Stimulated activated naive B cell treated with anti-CD40 and anti-IgM and Interleukin-4, amounts not matched to agents 10 μg/mL and 1 μg/mL and 100 μg/mL, for 72 hours (primary cell): ENCODE measurements around the gene SLC24A3.
"Not testable (repeated sequence)": the region's sequence is repeated elsewhere in the genome, so short reads cannot be mapped to it uniquely, and the experiment has no call there.

ENCODE experiments used
- ATAC-seq, 2 donors: fragments of 150-1000 bp; cut with Tn5 transposase; replicated peaks; 2 replicates each; pipeline ENCODE4 v1.10.0; 2021; ENCODE audit warnings: moderate library complexity in 1 of 2
- DNase-seq: peaks from one replicate; pipeline ENCODE4 v3.0.0; 2021
- H3K27ac Mint-ChIP-seq: one replicate; pipeline ENCODE4 v1.8.0; 2022; ENCODE audit warnings: mild to moderate bottlenecking, mixed read lengths
- H3K27me3 Mint-ChIP-seq, 2 donors: one replicate each; pipeline ENCODE4 v1.8.0; 2022; ENCODE audit warnings: mixed read lengths in 2 of 2
- H3K36me3 Mint-ChIP-seq, 2 donors: one replicate each; pipeline ENCODE4 v1.8.0; 2022; ENCODE audit warnings: mixed read lengths in 2 of 2, mild to moderate bottlenecking in 1 of 2
- H3K4me1 Mint-ChIP-seq, 2 donors: one replicate each; pipeline ENCODE4 v1.8.0; 2022; ENCODE audit warnings: mixed read lengths in 2 of 2, mild to moderate bottlenecking in 1 of 2
- H3K4me3 Mint-ChIP-seq, 2 donors: one replicate each; pipeline ENCODE4 v1.8.0; 2022; ENCODE audit warnings: mild to moderate bottlenecking in 2 of 2, mixed read lengths in 2 of 2, moderate library complexity in 1 of 2
- H3K9me3 Mint-ChIP-seq, 2 donors: one replicate each; pipeline ENCODE4 v1.8.0; 2022; ENCODE audit warnings: mixed read lengths in 2 of 2, mild to moderate bottlenecking in 1 of 2

SLC24A3 gene

GRCh38 chr20:19661717-19662636, 449.5 kb downstream of the SLC24A3 start:
- Mint-ChIP-seq H3K27me3 (peaks cover 25 to 33% of the 10 kb centered on the region in 2 donors), H3K4me3 (no peak overlapping the region)

DNA sequence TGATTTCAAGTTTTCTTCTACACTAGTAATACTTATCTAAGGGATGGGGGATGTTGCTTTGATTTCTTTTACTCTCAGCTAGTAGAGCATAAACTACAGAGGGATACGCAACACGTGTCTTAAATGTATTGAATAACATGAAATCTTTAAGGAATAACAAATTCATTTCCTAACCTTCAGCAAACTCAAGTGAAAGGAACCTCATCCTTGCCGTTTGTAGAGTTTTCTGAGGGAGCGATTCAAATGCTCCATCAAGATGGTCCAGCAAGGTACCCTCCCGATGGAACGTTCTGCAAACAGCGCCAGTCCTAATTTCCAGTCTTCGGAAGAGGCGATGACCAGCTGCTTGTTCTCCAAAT, 450.2 kb downstream of the SLC24A3 start:
- DNase-seq (no peak), ATAC-seq (no peak)
- Mint-ChIP-seq H3K36me3 (peaks cover 0 to 4% of the 10 kb centered on the region in 2 donors), H3K27me3 (peaks cover 25 to 33% of the 10 kb centered on the region in 2 donors), H3K4me3 (no peak overlapping the region), H3K4me1 (peaks cover 32 to 33% of the 10 kb centered on the region in 2 donors), H3K9me3 (peaks cover 4% of the 10 kb centered on the region in 2 donors), H3K27ac (no peak overlapping the region)

More at GRCh38 chr20:19661717-19662636, 449.5 kb downstream of the SLC24A3 start:
- H3K9me3 Mint-ChIP-seq = peaks cover 4 to 5% of the 10 kb centered on the region in 2 donors
- peaks cover 0 to 5% of the 10 kb centered on the region in 2 donors for H3K36me3 Mint-ChIP-seq
- ATAC-seq = peak; percentile 35 to 43
- DNase-seq = peak; percentile 45
- peaks cover 33 to 34% of the 10 kb centered on the region in 2 donors for H3K4me1 Mint-ChIP-seq
- no peak overlapping the region for H3K27ac Mint-ChIP-seq

DNA sequence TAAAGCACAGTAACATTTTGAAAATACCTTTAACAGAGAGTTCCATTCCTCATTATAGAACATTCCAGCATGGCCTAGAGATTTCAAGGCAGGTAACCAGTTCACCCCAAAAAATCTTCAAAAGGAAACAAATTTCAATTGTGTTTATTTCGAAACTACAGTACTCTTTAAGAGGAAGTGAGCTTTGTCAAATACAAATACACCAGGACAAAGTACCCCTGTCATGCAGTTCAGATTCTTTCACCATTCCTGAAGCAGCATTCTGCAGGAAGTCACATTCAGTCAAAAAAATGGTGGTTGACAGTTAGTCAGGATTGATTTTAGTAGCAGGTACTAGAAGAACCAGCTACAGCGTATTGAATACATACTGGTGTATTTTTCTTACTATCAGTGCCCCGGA, 456.0 kb downstream of the SLC24A3 start:
- H3K4me1 Mint-ChIP-seq = peaks cover 11 to 20% of the 10 kb centered on the region in 2 donors
- DNase-seq (no peak), ATAC-seq (no peak)
- no peak overlapping the region for H3K4me3 Mint-ChIP-seq
- H3K9me3 Mint-ChIP-seq = peaks cover 0 to 1% of the 10 kb centered on the region in 2 donors
- H3K36me3 Mint-ChIP-seq = peaks cover 0 to 1% of the 10 kb centered on the region in 2 donors
- no peak overlapping the region for H3K27ac Mint-ChIP-seq
- peaks cover 33 to 49% of the 10 kb centered on the region in 2 donors for H3K27me3 Mint-ChIP-seq

- Mint-ChIP-seq H3K9me3 (peaks cover 0 to 1% of the 10 kb centered on the region in 2 donors), H3K4me3 (no peak overlapping the region), H3K27ac (no peak overlapping the region), H3K27me3 (peaks cover 26 to 37% of the 10 kb centered on the region in 2 donors), H3K4me1 (peaks cover 9 to 20% of the 10 kb centered on the region in 2 donors), H3K36me3 (peaks cover 0 to 1% of the 10 kb centered on the region in 2 donors)
- DNase-seq (no peak), ATAC-seq (no peak)
These were observed 458.4 kb downstream of the SLC24A3 start for GRCh38 chr20:19670829-19671228.

- DNase-seq (no peak), ATAC-seq (no peak)
- Mint-ChIP-seq H3K4me1 (peaks cover 9 to 20% of the 10 kb centered on the region in 2 donors), H3K27ac (no peak overlapping the region), H3K4me3 (no peak overlapping the region), H3K36me3 (peaks cover 0 to 1% of the 10 kb centered on the region in 2 donors), H3K27me3 (peaks cover 26 to 37% of the 10 kb centered on the region in 2 donors), H3K9me3 (peaks cover 0 to 1% of the 10 kb centered on the region in 2 donors)
These were observed 458.9 kb downstream of the SLC24A3 start for GRCh38 chr20:19671374-19671773.

DNA sequence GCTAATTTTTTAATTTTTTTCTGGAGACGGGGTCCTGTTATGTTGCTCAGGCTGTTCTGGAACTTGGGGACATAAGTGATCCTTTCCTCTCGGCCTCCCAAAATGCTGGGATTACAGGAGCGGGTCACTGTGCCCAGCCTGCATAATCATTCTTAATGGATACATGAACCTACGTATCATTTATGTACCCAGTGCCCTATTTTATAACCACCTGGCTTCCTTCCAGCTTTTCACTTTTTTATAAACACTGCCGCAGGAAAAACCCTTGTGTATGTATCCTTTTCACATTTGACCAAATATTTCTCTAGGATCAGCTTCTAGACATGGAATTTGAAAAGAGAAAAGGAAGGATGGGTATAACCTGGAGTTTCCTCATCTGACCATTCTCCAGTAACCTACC, 460.1 kb downstream of the SLC24A3 start:
- no peak for ATAC-seq
- H3K27me3 Mint-ChIP-seq = peaks cover 26 to 37% of the 10 kb centered on the region in 2 donors
- peaks cover 0 to 1% of the 10 kb centered on the region in 2 donors for H3K9me3 Mint-ChIP-seq
- no peak for DNase-seq
- peaks cover 9 to 20% of the 10 kb centered on the region in 2 donors for H3K4me1 Mint-ChIP-seq
- no peak overlapping the region for H3K4me3 Mint-ChIP-seq
- peaks cover 0 to 1% of the 10 kb centered on the region in 2 donors for H3K36me3 Mint-ChIP-seq
- no peak overlapping the region for H3K27ac Mint-ChIP-seq

DNA sequence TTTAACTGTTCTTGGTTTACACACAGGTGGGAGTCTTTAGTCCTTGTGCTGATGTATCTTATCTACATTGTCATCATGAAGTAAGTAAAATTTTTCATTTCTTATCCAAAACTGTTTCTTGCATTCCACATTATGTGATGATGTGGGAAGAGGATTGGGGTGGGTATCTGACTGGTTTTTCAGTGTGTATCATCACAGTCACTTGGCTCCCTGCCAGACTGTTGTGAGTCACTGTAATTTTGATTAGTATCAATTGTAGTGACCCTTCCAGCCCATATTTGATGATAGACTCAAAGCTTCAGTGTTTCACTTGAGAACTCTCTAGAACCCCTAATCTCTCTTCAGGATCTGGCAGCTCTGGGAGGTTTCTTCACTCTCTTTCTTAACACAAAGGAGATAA, 461.1 kb downstream of the SLC24A3 start:
- ATAC-seq (no peak), DNase-seq (no peak)
- peaks cover 0 to 1% of the 10 kb centered on the region in 2 donors for H3K36me3 Mint-ChIP-seq
- H3K9me3 Mint-ChIP-seq = peaks cover 0 to 1% of the 10 kb centered on the region in 2 donors
- no peak overlapping the region for H3K27ac Mint-ChIP-seq
- H3K4me1 Mint-ChIP-seq = peaks cover 9 to 17% of the 10 kb centered on the region in 2 donors
- peaks cover 26 to 37% of the 10 kb centered on the region in 2 donors for H3K27me3 Mint-ChIP-seq
- H3K4me3 Mint-ChIP-seq = no peak overlapping the region

DNA sequence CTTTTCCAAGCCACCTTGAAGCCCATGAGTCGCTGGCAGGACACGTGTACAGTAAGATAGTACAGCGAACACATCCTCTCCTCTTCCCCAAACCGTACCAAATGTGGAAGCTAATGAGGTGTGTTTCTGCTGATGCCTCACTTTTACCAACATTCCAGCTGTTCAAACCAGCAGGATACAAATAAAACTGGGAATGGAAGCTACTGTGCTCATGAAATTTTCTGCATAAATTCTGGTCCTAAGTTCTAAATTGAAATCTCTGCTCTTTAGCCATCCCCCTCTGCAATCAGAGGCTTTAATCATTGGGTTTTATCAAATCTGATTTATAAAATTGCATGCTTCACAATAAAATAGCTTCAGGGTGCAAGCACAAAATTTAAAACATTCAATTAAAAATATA, 463.8 kb downstream of the SLC24A3 start:
- peaks cover 3 to 4% of the 10 kb centered on the region in 2 donors for H3K9me3 Mint-ChIP-seq
- no peak for ATAC-seq
- H3K36me3 Mint-ChIP-seq = no peaks in the 10 kb centered on the region

DNA sequence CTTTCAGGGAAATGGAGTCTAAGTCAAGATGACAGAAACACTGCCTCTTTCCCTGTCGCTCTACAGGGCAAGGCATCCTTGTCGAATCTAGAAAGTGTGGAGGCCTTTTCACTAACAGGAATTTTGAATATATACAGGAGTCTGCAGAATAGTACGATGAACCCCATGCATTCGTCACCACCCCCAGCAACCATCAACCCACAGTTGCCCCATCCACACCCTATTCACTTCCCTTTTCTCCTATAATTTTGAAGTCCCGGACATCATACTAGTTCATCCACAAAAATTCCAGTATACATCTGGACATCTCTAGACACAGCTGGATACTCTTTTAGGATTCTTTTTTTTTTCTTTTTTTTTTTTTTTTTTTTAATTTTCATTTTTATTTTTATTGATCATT, 464.9 kb downstream of the SLC24A3 start:
- no peak for DNase-seq
- no peak overlapping the region for H3K4me3 Mint-ChIP-seq
- H3K27me3 Mint-ChIP-seq = peaks cover 17 to 31% of the 10 kb centered on the region in 2 donors
- no peak for ATAC-seq
- H3K27ac Mint-ChIP-seq = no peak overlapping the region
- H3K9me3 Mint-ChIP-seq = peaks cover 4 to 5% of the 10 kb centered on the region in 2 donors
- peaks cover 3% of the 10 kb centered on the region in 2 donors for H3K36me3 Mint-ChIP-seq
- H3K4me1 Mint-ChIP-seq = peaks cover 2 to 11% of the 10 kb centered on the region in 2 donors

More for the DNA sequence above, 463.8 kb downstream of the SLC24A3 start:
- Mint-ChIP-seq H3K27me3 (peaks cover 29 to 35% of the 10 kb centered on the region in 2 donors), H3K4me1 (peaks cover 7 to 12% of the 10 kb centered on the region in 2 donors), H3K4me3 (no peak overlapping the region), H3K27ac (no peak overlapping the region)
- no peak for DNase-seq

DNA sequence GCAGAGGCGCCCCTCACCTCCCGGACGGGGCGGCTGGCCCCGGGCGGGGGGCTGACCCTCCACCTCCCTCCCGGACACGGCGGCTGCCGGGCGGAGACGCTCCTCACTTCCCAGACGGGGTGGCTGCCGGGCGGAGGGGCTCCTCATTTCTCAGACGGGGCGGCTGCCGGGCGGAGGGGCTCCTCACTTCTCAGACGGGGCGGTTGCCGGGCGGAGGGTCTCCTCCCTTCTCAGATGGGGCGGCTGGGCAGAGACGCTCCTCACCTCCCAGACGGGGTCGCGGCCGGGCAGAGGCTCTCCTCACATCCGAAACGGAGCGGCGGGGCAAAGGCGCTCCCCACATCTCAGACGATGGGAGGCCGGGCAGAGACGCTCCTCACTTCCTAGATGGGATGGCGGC, 466.1 kb downstream of the SLC24A3 start:
- not testable (repeated sequence) for H3K36me3 Mint-ChIP-seq, ATAC-seq, H3K9me3 Mint-ChIP-seq, H3K27ac Mint-ChIP-seq, H3K4me3 Mint-ChIP-seq, DNase-seq
- peaks cover 8 to 22% of the 10 kb centered on the region in 2 donors for H3K27me3 Mint-ChIP-seq
- peaks cover 2 to 11% of the 10 kb centered on the region in 2 donors for H3K4me1 Mint-ChIP-seq

- Mint-ChIP-seq H3K27ac (no peak overlapping the region), H3K4me1 (peaks cover 3 to 11% of the 10 kb centered on the region in 2 donors), H3K9me3 (peaks cover 4 to 7% of the 10 kb centered on the region in 2 donors), H3K4me3 (no peak overlapping the region), H3K27me3 (peaks cover 16 to 34% of the 10 kb centered on the region in 2 donors), H3K36me3 (peaks cover 3 to 4% of the 10 kb centered on the region in 2 donors)
- DNase-seq (no peak), ATAC-seq (no peak)
These were observed 467.6 kb downstream of the SLC24A3 start for GRCh38 chr20:19679900-19680495.

- peak; percentile 34 for DNase-seq
- H3K4me3 Mint-ChIP-seq = no peak overlapping the region
- H3K4me1 Mint-ChIP-seq = peaks cover 5 to 11% of the 10 kb centered on the region in 2 donors
- peak; percentile 68 to 92 for ATAC-seq
- H3K36me3 Mint-ChIP-seq = peaks cover 6 to 11% of the 10 kb centered on the region in 2 donors
- peaks cover 9% of the 10 kb centered on the region in 2 donors for H3K9me3 Mint-ChIP-seq
- no peak overlapping the region for H3K27ac Mint-ChIP-seq
- peaks cover 29 to 56% of the 10 kb centered on the region in 2 donors for H3K27me3 Mint-ChIP-seq
These were observed 469.8 kb downstream of the SLC24A3 start for GRCh38 chr20:19682249-19682648.

GRCh38 chr20:19683188-19683587, 470.7 kb downstream of the SLC24A3 start:
- Mint-ChIP-seq H3K9me3 (peaks cover 9% of the 10 kb centered on the region in 2 donors), H3K4me1 (peaks cover 5 to 11% of the 10 kb centered on the region in 2 donors), H3K4me3 (no peak overlapping the region), H3K27me3 (peaks cover 30 to 56% of the 10 kb centered on the region in 2 donors), H3K27ac (no peak overlapping the region), H3K36me3 (peaks cover 6 to 11% of the 10 kb centered on the region in 2 donors)
- no peak for DNase-seq
- no peak for ATAC-seq

GRCh38 chr20:19683822-19684221, 471.4 kb downstream of the SLC24A3 start:
- Mint-ChIP-seq H3K27ac (no peak overlapping the region), H3K36me3 (peaks cover 6 to 11% of the 10 kb centered on the region in 2 donors), H3K4me3 (no peak overlapping the region), H3K27me3 (peaks cover 30 to 56% of the 10 kb centered on the region in 2 donors), H3K4me1 (peaks cover 5 to 11% of the 10 kb centered on the region in 2 donors), H3K9me3 (peaks cover 9% of the 10 kb centered on the region in 2 donors)
- no peak for DNase-seq
- no peak for ATAC-seq
